Right lobe of liver (tissue), 4 donors: Measurements from ENCODE around the gene SLC52A3.

ENCODE experiments used
- CTCF ChIP-seq, 4 donors: fragments of 200-600 bp in 3 of 4; fragments of 450-650 bp in 1 of 4; IDR thresholded peaks; one replicate each; pipeline versions ENCODE4 v1.5.1 to v1.8.0; 2016 to 2022; ENCODE audit warnings: antibody characterized with exemption in 4 of 4, mild to moderate bottlenecking in 2 of 4
- POLR2A ChIP-seq: fragments of 450-650 bp; IDR thresholded peaks from one replicate; pipeline ENCODE4 v1.6.1; 2017; ENCODE audit warnings: antibody characterized with exemption, mild to moderate bottlenecking
- donor health status: DM: no; HTN: no; CAD: no.
- donor health status: DM: no; HTN: no; CAD: no.
- donor health status: DM: no; HTN: yes; CAD: no.

DNA sequence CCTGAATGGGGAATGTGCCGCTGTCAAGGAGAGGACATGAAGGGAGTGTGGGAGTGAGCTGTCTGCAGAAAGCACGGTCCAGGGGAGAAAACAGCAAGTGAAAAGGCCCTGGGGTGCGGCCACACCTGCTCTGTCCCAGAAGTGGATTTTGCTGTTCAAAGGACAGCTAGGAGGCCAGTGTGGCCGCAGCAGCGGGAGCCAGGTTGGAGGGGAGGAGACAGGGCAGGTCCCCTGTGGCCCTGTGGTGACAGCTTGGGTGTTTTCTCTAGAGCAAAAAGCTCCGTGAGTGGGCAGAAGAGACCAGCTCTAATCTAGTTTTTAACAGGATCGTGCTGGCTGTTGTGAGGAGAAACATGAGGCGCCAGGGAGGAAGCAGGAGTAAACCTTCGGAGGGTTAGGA is 4.5 kb upstream of the SLC52A3 start:
- TF ChIP-seq CTCF (IDR thresholded peaks at IDR 0.05) (no peak), POLR2A (no peak)
